HG03139 (cell line): ENCODE results near the gene MED13L.

ENCODE experiments used
- ATAC-seq: cut with Tn5 transposase; IDR thresholded peaks from one replicate; pipeline ENCODE4 v1.9.1; 2021; ENCODE audit not compliant: unreplicated experiment

MED13L gene

DNA sequence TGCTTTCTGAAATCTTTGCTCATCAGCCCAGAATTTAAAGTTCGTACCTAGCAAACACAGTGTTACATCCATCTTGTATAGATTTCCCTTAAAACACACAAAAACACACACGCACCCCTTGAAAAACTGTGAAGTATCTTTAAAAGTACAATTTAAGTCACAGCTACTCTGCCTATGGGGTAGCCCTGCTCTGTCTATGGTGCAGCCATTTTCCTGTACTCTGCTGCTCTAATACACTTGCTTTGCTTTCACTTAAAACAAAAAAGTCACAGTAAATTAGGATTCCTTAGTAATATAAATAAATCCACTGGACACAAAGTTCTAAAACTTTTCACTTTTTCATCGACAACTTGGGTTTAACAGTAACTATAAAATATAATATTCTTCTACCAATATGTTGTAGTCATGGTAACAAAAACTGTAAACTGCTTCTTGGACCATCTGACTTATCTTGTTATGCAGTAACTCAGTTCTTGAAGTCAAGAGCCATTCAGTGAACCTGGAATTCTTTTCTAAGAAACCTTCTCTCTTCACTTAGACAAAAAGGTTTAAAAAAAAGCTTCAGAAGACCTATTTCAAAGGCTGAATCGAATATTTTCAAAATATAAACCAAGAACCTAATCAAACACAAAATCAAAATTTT, 63.5 kb downstream of the MED13L start:
- ATAC-seq, result no peak

DNA sequence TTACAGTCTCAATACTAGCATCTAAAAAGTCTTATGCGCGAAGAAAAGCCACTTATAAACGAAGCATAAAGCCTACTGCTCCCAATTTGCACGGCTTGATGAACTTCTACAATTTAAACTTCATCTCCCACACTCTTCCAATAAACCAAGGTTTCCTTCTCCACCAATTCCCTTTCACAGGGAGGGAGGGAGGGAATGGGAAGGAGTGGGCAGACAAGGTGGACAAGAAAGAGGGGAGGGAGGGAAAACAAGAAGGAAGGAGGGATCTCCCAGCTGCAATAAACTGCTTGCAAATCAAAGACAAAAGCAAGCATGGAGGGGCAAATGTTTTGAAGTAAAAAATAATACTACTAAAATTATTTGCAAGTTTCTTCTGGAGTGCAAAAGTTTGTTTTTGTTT, 64.5 kb downstream of the MED13L start:
- ATAC-seq, result no peak

DNA sequence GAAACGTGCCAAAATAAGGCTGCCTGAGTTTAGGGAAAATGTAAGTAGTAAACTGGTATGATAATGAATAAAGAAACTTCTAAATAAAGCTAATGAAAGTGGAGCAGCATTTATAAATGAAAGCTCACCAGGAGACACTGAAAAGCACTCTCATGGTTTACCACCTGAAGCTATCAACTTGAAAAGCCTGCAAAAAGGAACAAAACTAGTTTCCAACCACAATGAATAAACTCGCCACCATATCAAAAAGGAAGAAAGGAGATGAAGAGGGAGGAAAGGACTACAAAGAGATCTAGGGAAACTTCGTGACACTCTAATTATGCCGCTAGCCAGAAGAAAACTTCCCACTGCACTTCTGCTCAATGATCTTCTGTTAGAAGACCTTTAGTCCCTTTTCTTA, 66.7 kb downstream of the MED13L start:
- ATAC-seq, result no peak

DNA sequence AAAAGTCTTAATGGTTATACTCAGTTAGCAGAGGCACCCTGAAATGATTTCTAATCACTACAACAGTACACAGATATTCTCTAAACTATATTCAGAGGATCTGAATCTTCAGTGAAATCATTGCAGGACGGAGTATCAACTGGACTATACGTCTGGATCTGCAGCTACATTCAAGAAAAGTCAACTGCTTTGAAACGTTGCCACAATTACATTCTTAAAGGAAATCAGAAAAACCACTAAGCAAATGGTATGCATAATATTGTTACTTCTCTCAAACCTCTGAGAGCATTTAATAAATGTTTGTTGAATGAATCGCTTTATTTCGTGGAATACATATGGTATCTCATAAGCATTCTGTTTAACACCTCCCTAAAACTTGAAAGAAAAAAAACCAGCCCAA, 67.4 kb downstream of the MED13L start:
- ATAC-seq, result no peak

DNA sequence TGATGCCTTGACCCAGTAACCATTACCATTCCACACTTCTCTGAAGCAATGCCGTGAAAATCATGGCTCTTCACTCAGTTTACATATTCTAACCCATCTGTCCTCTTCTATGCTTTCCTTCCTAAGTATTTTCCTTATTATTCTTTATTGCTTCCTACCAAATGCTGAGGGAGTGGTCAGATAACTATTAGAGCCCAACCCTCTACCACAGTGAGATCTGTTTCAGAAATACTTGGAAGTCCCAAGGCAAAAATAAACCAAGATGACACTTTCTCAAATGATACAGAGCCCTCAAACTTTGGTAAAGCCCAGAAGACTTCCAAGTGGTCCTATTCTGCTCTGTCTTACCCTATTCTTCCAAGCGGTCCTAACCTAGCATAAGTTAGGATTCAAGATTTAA, 68.0 kb downstream of the MED13L start:
- ATAC-seq, result no peak

DNA sequence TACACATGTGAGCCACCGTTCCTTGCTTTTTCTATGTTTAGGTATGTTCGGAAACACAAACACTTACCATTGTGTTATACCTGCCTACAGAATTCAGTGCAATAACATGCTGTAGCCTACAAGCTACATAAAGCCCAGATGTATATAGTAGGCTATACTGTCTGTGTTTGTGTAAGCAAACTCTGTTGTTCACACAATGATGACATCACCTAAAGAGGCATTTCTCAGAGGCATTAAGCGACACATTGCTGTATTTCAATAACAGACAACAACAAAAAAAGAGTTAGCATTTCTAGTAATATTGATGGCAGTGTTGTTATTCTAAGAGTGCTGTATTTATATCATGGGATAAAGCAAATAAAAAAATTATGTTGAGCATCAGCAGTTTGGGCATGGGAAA, 70.2 kb downstream of the MED13L start:
- no peak for ATAC-seq

DNA sequence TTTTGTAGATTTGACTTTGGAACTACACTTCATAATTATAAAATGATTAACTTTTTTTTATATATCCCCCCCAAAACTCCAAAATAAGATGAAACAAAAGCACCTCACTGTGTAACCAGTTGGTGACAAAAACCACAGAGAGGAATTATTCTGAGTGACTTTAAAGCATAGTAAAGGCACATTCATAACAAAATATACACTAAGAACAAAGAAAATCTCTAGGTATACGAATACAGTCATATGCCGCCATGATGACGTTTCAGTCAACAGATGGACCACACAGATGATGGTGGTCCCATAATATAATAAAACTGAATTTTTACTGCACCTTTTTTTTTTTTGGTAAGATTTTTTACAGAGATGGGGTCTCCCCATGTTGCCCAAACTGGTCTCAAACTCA, 70.7 kb downstream of the MED13L start:
- ATAC-seq, result no peak

DNA sequence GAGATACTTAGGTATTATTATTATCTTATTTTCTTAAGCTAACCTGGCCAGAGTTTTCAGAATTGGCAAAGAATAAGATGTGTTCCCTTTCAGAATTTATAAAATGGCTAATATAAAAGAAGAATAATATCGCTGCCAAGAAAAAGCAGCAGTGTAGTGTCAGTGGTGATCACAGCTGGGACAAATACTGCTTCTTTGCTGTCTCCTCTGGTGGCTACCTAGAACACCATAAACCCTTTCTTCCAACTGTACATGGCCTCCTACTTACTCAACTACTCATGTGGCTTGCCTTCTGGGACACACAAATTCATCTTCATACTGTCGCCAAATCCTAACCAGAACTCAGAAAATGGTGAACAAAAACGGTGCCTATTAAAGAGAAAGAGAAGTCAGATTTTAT, 72.7 kb downstream of the MED13L start:
- no peak for ATAC-seq

DNA sequence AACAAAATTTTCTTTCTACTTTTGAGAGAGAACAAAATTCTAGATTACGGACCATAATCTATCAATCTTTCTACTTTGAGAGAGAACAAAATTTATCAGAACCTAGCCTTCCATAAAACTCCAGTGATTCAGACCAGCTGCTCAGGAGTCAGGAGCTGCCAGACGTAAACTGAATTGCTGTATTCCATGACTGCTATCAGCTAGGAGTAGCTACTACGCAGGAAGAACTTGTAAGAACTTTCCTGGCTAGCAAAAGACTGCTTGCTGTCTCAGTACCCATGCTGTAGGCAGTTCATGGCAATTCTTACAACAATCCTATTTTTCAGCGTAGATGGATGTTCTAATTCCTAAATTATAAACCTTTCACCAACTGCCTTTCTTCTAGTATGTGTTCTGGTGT, 73.3 kb downstream of the MED13L start:
- ATAC-seq, result no peak

DNA sequence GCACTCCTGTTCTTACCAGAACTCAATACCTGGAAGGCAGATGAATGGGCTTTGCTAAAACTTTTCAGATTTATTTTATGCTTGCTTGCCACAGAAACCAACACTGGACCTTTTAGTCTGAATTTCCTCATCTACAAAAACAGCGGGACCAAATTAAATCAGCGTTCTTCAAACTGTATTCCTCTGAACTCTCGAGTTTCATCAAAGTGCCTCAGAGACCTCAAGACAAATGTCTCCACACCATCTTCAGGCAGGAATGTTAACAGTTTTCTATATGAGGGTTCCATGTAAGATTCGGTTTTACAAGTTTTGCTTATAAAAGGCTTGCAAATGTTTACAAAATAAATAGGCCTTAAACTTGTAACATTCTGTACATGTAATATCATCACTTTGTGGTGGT, 74.6 kb downstream of the MED13L start:
- no peak for ATAC-seq

DNA sequence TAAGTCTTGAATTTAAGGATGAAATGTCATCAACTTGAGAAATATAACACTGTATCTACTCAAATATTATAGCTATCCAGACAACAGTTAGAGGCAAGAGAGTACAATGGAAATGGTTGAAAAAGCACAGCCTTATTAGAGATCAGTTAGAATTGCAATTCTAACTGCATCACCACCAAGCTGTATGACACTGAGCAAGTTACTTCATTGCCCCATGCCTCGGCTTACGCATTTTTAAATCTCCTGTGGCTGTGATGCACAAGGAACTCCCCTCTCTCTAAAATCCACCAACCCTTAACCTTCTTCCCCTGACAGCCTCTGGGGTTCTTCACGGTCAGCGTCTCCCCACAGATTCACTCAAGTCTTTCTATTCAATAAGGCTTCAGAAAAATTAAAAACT, 75.1 kb downstream of the MED13L start:
- ATAC-seq, result no peak

DNA sequence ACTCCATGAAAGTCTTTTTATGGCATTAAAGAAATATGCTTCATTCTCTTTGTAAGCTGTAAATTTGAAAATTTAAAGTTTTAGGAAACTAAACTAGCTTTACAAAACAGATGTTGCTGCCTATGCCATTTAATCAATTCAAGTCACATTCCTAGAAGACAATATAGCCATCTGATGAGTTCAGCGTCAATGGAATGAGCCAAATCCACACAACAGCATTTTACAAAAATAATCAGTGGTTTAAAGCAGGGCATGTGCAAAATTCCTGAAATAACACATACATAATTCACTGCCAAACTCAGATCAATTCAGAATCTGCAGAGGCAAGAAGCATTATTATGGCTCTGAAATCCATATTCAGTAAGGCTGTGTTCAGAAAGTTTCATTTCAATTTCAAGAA, 75.6 kb downstream of the MED13L start:
- no peak for ATAC-seq

DNA sequence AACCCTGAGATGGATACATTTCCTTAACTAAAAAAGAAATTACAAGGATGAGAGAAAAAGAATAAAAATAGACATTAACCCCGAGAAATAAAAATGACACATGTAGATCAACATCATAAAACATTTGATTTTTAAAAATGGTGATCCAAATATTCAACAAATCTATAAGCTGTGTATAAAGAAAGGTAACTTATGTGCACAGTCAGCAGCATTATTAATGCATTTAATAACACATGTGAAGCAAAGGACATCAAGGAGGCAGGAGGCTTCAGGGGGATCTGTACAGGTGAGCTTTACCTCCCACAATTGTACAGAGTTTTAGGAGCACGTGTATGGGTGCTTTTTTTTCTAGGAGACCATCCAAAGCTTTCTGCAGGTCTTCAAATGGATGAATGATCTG, 76.1 kb downstream of the MED13L start:
- no peak for ATAC-seq

DNA sequence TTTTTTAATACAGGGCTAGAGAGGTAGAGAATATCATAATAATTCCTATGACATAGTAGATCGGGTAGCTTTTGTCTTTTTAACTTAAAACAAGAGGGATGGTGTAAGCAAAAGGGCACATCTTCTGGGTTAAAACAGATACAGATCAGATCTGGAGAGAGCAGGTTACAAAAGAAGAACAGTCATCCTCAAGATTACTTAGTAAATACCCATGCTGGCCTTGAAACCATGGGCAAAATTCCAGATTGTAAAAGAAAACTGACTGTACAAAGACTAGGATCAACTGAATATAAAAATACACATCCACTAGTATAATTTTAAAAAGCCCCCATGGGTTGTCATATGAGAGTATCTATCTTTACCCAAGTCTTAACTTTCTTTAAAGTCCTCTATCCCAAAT, 76.7 kb downstream of the MED13L start:
- no peak for ATAC-seq

DNA sequence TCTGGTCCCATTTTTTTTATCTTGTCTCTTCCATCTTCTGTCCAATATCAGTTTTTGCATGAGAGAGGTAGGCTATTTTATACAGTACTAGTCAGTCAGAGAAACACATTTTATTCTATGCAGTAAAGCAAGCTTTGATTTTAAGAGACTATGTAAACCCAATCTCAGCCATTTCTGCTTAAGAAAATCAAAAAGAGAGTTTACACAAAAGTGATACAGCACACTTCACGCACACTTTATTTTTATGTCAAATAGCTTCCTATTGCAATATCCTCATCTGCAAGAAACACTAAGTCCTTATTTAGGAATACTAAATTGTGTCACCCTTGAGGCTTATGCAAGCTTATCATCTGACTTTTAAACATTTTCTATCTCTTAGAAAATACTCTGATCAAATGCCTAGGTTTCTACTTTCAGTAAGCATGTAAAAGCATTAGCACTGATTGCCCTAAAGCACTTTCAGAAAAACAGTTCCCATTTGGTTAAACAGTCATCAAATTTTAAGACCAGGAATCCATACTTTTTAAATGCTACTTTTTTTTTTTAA, 78.3 kb downstream of the MED13L start:
- ATAC-seq, result no peak

DNA sequence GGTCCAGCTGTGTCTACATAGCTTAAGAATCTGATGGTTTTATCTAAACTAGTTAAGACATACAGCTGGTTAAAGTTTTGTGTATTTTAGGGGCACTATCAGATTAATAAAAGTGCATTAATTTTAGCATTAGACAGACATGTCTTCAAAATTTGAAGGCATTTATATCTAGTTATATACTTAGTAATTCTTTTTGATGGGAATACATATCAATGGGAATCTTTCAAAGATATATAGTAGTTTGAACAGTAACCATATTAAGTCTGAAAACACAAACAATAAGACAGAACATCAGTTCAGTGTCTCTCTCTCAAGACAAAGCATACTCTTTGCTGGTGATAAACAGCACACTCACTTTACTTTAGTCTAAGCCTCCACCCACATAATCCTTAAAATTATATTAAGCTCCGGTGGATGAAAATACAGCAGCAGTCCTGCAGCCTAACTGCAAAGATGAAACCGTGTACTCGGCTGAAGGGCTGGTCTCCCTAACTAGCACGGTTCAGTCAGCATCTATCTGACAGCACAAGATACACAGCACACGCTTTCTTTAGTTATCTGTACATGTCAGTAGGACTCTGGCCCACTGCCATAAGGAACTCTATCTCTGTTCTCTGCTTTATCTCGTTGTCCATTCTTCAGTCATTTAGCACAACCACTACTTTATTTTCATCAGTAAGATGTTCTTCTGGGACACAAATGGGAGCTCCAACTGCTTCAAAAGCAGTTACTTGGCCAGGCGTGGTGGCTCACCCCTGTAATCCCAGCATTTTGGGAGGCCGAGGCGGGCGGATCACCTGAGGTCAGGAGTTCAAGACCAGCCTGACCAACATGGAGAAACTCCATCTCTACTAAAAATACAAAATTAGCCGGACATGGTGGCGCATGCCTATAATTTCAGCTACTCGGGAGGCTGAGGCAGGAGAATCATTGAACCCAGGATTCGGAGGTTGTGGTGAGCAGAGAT, 80.5 kb downstream of the MED13L start:
- ATAC-seq, result no peak

DNA sequence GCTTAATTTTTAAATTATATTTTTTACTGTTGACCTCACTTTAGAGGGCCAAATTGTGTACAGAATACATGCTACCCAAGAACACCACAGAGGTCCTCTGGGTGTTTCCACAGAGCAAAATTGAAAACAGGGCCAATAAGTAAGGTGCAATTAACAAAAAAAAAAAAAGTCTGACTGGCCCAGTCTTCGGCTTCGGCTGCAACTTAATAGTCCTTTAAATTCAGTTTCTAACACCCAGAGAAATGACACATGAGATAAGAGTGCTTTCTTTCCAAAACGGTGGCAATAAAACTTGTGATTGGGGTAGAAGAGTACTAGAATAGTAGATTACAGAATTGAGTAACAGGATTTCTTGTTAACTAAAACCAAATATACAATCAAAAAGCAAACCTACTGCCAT, 81.3 kb downstream of the MED13L start:
- ATAC-seq, result no peak

DNA sequence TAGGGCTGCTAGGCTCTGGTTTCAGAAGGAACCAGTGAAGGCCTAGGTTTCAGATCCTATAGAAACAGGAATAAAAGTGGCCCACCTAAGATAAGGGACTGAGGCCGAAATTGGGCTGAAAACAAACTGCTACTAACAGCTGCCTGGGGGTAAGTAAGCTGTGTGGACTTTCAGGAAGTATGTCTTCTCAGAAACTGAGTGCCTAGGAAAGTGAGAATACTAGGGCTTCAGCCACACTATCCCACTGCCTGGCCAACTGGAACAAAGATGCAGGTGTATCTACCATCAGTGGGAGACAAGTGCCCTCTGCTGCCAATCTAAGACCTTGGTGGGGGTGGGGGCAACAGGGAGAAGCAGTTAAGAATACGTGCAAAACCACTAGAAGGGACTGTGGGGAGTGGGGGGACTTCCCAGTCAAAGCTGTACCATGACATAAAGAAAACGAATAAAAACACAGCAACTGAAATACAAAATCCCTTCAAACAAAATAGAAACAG, 82.5 kb downstream of the MED13L start:
- peak; percentile 73 for ATAC-seq

DNA sequence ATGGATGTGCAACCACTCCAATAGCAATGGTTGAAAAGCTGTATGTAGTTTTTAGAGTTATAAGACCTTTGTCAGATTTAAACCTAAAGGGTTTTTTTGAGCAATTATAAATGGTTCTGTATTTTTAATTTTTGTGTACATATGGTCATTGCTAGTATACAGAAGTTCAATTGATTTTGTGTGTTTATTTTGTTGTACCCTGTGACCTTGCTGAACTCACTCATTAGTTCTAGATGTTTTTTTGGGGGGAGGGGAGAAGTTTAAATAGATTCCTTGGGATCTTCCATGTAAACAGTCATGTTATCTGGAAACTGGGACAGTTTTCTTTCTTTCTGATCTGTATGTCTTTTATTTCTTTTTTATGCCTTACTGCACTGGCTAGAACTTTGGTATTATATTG, 87.8 kb downstream of the MED13L start:
- ATAC-seq, result no peak

DNA sequence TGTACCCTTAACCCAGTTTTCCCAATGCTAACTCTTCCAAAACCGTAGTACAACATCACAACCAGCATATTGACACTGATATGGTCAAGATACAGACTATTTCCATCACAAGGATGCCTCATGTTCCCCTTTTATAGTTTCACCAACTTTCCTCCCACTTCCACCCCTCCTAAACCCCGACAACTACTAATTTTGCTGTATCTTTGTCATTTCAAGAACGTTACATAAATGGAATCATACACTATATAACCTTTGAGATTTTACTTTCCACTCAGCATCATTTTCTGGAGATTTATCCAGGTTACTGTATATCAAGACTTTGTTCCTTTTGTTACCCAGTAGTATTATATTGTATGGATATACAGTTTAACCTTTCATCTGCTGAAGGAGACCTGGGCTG, 88.9 kb downstream of the MED13L start:
- no peak for ATAC-seq

DNA sequence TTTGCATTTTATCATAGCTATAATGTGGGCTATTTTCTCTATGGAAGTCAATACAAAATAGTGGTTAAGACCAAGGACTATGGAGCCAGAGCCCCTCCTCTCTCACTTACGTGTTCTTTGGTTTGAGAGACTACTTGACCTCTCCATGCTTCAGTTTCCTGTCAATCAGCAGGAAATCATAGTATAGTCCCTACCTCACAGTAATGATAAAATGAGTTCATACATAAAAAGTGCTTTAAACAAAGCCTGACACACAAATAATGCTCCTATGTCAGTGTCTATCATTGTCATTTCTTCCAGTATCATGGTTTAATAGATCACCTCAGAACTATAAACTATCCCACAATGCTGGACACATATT, 90.4 kb downstream of the MED13L start:
- no peak for ATAC-seq

DNA sequence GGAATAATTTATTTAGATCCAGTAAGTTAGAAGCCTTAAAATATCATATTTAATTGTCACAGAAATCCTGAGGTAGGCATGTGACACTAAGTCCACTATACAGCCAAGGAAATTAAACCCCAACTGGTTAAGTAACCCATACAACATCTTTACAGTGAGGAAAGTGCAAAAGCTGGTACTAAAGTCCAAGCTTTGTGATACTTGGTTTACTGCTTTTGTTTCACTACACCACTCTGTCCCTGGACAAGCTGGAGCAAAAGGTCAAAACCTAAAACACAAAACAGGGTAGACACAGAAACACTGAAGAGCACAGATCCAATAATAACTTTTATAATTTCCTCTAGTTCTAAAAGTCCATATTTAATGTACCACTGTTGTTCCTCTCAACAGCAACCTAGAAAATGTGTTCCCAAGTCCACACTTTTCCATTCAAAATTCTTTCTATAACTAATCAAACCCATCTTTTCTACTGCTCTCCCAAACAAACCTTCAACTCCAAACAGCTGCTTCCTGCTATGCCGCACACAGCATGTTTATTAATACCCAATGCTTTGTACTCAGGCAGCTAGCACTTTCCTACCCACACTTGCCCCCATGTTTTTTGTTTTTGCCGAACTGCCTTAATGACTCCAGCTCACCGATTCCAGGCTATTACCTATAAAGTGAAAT, 90.9 kb downstream of the MED13L start:
- ATAC-seq, result no peak
